Memory B cell (primary cell): ENCODE data around the gene CDC14B.
"Not testable (repeated sequence)": the region's sequence is repeated elsewhere in the genome, so short reads cannot be mapped to it uniquely, and the experiment has no call there.

Experiments
- ATAC-seq: fragments of 150-1000 bp; cut with Tn5 transposase; 2 replicates; pipeline ENCODE4 v1.10.0; 2021; ENCODE audit warnings: low read depth, mild to moderate bottlenecking, moderate library complexity
- DNase-seq, 2 donors: peaks; one replicate each; pipeline ENCODE4 v3.0.0; 2022; ENCODE audit warnings: low spot score in 2 of 2
- H3K27ac Mint-ChIP-seq: one replicate; pipeline ENCODE4 v1.8.0; 2022; ENCODE audit warnings: mild to moderate bottlenecking, moderate library complexity, mixed read lengths
- H3K27me3 Mint-ChIP-seq: one replicate; pipeline ENCODE4 v1.8.0; 2022; ENCODE audit warnings: mixed read lengths
- H3K36me3 Mint-ChIP-seq: one replicate; pipeline ENCODE4 v1.8.0; 2022; ENCODE audit warnings: mild to moderate bottlenecking, mixed read lengths
- H3K4me1 Mint-ChIP-seq: one replicate; pipeline ENCODE4 v1.8.0; 2022; ENCODE audit warnings: mixed read lengths
- H3K4me3 Mint-ChIP-seq: one replicate; pipeline ENCODE4 v1.8.0; 2022; ENCODE audit warnings: mild to moderate bottlenecking, moderate library complexity, mixed read lengths
- H3K9me3 Mint-ChIP-seq: one replicate; pipeline ENCODE4 v1.8.0; 2022; ENCODE audit warnings: mixed read lengths

Gene CDC14B

DNA sequence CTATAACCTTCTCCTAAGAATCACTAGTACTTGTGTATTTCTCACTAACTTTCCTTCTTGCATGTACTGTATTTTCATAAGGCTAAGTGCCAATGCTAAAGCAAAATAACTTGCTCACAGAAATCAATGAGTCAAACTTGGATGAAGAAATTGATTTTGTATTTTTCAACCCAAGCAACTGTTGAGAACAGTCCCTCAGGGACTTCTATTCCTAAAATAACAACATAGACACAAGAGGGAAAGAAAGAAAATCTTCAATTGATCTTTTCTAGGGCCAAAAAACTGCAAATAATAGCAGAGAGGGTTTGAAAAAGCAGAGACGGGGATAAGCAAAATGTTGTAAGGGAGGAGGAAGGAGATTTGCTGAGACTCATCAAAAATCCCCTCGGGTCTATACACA, 99.9 kb downstream of the CDC14B start:
- no peak overlapping the region for H3K4me3 Mint-ChIP-seq
- no peak overlapping the region for H3K27ac Mint-ChIP-seq
- peaks cover 17% of the 10 kb centered on the region for H3K36me3 Mint-ChIP-seq
- no peaks in the 10 kb centered on the region for H3K9me3 Mint-ChIP-seq
- no peak for ATAC-seq
- DNase-seq, result no peak
- H3K4me1 Mint-ChIP-seq, result no peaks in the 10 kb centered on the region
- H3K27me3 Mint-ChIP-seq, result no peaks in the 10 kb centered on the region

DNA sequence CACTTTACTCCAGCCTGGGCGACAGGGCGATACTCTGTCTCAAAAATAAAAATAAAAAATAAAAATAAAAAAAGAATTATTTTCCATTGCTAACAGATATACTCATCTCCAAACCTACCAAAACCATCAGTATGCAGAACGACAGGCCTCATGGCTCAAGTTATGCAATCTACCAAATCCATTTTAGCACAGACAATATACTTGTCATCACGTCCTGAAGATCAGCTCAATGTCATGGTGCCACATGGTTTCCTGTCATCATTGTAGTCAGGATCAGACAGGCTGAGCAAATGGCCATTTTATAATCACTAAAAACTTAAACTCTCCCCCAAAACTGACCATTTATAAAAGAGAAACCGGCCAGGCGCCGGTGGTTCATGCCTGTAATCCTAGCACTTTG, 100.5 kb downstream of the CDC14B start:
- no peak for ATAC-seq
- Mint-ChIP-seq H3K4me3 (no peak overlapping the region), H3K27me3 (no peaks in the 10 kb centered on the region), H3K4me1 (no peaks in the 10 kb centered on the region), H3K27ac (no peak overlapping the region), H3K36me3 (peaks cover 18% of the 10 kb centered on the region), H3K9me3 (no peaks in the 10 kb centered on the region)
- no peak for DNase-seq

GRCh38 chr9:96515621-96516470, 103.8 kb downstream of the CDC14B start:
- Mint-ChIP-seq H3K27me3 (no peaks in the 10 kb centered on the region), H3K4me3 (no peak overlapping the region), H3K27ac (no peak overlapping the region), H3K36me3 (peaks cover 12% of the 10 kb centered on the region), H3K9me3 (no peaks in the 10 kb centered on the region), H3K4me1 (no peaks in the 10 kb centered on the region)
- ATAC-seq (no peak), DNase-seq (no peak)

DNA sequence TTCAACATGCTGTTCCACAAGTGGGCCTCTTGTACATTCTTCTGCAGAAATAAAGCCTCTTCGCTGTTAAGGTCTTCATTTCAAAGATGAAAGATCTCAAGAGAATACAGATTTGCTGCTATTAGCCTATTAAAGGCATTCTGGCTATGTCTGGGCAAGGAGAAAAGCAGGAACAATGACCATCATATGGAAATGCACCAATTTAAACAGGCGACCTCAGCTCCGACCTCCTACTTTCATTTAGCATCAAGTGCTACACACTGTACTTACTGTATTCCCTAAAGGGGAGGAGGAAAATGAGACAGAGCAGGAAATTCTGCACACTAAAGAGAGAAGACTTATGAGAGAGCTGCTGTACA, 104.9 kb downstream of the CDC14B start:
- no peak for DNase-seq
- peaks cover 12% of the 10 kb centered on the region for H3K36me3 Mint-ChIP-seq
- H3K9me3 Mint-ChIP-seq, result no peaks in the 10 kb centered on the region
- no peak overlapping the region for H3K4me3 Mint-ChIP-seq
- ATAC-seq, result no peak
- no peak overlapping the region for H3K27ac Mint-ChIP-seq
- no peaks in the 10 kb centered on the region for H3K27me3 Mint-ChIP-seq
- H3K4me1 Mint-ChIP-seq, result no peaks in the 10 kb centered on the region

- ATAC-seq (no peak), DNase-seq (no peak)
- peaks cover 14% of the 10 kb centered on the region for H3K36me3 Mint-ChIP-seq
Observed at GRCh38 chr9:96514108-96514799, 105.4 kb downstream of the CDC14B start.

GRCh38 chr9:96513622-96514021, 106.0 kb downstream of the CDC14B start:
- DNase-seq (no peak), ATAC-seq (no peak)
- H3K4me1 Mint-ChIP-seq, result no peaks in the 10 kb centered on the region
- peaks cover 12% of the 10 kb centered on the region for H3K36me3 Mint-ChIP-seq
- no peak overlapping the region for H3K4me3 Mint-ChIP-seq
- H3K27me3 Mint-ChIP-seq, result no peaks in the 10 kb centered on the region
- no peaks in the 10 kb centered on the region for H3K9me3 Mint-ChIP-seq
- no peak overlapping the region for H3K27ac Mint-ChIP-seq

More at GRCh38 chr9:96514108-96514799, 105.4 kb downstream of the CDC14B start:
- Mint-ChIP-seq H3K27me3 (no peaks in the 10 kb centered on the region), H3K4me1 (no peaks in the 10 kb centered on the region), H3K27ac (no peak overlapping the region), H3K9me3 (no peaks in the 10 kb centered on the region), H3K4me3 (no peak overlapping the region)

DNA sequence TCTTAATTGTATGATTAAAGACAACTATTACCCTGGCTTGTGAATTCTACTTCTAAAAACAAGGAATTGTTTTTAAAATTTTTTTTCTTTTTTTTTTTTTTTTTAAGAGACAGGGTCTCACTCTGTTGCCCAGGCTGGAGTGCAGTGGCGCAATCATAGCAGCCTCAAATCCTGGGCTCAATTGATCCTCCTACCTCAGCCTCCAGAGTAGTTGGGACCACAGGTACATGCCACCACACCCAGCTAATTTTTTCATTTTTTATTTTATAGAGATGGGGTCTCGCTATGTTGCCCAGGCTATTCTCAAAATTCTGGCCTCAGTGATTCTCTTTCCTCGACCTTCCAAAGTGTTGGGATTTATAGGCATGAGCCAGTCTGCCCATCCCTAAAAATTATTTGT, 107.4 kb downstream of the CDC14B start:
- Mint-ChIP-seq H3K9me3 (no peaks in the 10 kb centered on the region), H3K4me3 (no peak overlapping the region), H3K4me1 (no peaks in the 10 kb centered on the region), H3K27ac (no peak overlapping the region), H3K27me3 (no peaks in the 10 kb centered on the region), H3K36me3 (peaks cover 15% of the 10 kb centered on the region)
- ATAC-seq (no peak), DNase-seq (no peak)

DNA sequence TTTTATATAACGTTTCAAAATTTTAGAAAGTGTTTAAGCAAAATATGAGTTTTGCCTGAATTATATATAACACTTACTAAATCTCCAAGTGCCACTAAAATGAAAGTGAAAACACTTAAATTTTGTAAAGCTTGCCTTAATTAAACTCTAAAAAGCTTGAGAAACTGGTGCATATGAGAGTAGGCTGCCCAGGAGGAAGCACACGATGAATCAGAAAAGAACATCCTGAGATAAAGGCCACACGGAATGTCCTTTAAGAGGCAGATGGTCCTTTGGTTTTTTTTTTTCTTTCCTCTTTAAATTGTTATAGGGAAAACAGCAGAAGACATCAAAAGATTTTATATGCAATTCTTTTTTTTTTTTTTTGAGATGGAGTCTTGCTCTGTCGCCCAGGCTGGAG, 109.4 kb downstream of the CDC14B start:
- Mint-ChIP-seq H3K4me1 (no peaks in the 10 kb centered on the region), H3K36me3 (peaks cover 13% of the 10 kb centered on the region), H3K9me3 (no peaks in the 10 kb centered on the region), H3K27ac (no peak overlapping the region), H3K27me3 (no peaks in the 10 kb centered on the region), H3K4me3 (no peak overlapping the region)
- DNase-seq, result no peak
- no peak for ATAC-seq

DNA sequence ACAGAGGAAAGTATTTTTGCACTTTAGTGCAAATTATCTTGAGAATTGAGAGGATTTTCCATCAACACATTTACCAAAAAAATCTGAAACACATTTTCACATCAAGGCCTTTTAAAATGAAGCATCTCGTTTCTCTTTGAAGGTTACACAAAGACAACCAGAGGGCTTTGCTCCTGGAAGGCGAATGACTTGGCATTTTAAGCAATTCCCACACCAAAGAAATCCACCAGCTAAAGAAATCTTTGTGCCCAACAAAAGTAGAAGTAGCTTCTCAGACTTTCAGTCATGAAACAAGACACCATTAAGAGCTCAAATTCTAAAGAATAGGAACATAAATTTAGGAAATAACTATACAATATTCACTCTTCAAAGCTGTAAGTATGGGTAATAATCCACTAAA, 109.8 kb downstream of the CDC14B start:
- Mint-ChIP-seq H3K4me3 (no peak overlapping the region), H3K9me3 (no peaks in the 10 kb centered on the region), H3K27me3 (no peaks in the 10 kb centered on the region), H3K36me3 (peaks cover 11% of the 10 kb centered on the region), H3K27ac (no peak overlapping the region), H3K4me1 (no peaks in the 10 kb centered on the region)
- ATAC-seq, result no peak
- DNase-seq, result no peak

- Mint-ChIP-seq H3K4me1 (no peaks in the 10 kb centered on the region), H3K27ac (no peak overlapping the region), H3K27me3 (no peaks in the 10 kb centered on the region), H3K9me3 (no peaks in the 10 kb centered on the region), H3K4me3 (no peak overlapping the region), H3K36me3 (peaks cover 11% of the 10 kb centered on the region)
- no peak for ATAC-seq
- DNase-seq, result no peak
Observed at GRCh38 chr9:96509026-96509425, 110.6 kb downstream of the CDC14B start.

DNA sequence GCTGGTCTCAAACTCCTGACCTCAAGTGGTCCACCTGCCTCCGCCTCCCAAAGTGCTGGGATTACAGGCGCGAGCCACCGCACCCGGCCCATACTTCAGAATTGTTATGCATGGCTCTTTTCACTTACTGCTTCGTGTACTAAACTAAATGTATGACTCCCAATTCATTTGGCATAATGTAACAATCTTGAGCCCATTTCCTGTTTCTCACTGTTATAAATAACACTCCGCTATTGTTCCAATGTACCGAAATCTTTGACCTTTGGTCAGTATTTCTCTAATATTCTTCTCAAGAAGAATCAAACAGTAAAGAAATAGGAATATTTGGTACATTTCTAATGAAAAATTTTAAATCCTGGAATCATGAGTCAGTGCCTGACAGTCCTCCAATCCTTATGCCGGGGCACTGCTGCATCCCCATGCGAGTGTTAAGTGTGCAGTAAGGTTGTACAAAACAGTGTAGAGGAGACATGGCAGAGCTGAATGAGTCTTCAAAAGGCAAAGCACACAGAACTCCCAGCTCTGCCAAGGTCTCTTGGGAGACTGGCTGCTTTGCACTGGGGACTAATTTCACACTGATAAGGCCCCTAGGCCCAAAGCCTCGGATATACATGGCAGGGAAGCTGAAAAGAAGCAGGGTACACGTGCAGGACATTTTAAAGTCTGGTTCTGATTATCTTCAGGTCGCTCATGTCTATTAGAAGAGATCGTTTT, 111.3 kb downstream of the CDC14B start:
- Mint-ChIP-seq H3K4me3 (no peak overlapping the region), H3K4me1 (no peaks in the 10 kb centered on the region), H3K27ac (no peak overlapping the region), H3K36me3 (peaks cover 12% of the 10 kb centered on the region), H3K9me3 (no peaks in the 10 kb centered on the region), H3K27me3 (no peaks in the 10 kb centered on the region)
- no peak for ATAC-seq
- DNase-seq, result no peak

DNA sequence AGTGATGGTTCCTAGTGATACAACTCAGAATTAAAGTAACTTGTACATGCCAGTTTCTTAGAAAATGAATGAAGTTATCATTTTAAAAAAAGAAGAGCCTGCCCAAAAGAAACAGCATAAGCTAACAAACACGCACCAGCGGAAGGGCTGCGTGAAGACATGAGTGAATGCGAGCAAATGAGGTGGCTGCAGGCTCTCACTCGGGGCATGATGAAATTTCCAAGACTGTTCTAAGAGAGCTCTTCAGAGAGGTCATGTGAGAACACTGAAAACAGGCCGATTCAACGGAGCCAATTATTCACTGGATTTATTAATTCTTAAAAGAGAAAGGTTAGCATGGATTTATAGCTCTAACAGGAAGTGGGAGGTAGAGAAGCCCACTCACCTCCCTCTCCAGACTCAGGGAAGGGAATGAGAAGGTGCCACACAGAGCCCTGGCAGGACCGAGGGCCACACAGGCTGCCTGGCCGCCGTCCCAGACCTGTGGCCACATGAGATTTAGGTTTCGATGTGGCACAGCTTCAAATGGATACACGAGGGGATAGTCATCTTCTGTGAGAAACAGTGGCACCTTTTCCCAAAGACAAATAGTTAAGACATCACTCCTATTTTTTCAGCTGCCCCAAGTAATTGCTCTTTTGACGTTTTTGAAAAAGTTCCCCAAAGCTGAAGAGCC, 114.2 kb downstream of the CDC14B start:
- peaks cover 11% of the 10 kb centered on the region for H3K36me3 Mint-ChIP-seq
- no peak overlapping the region for H3K27ac Mint-ChIP-seq
- H3K4me3 Mint-ChIP-seq, result no peak overlapping the region
- DNase-seq (no peak), ATAC-seq (no peak)
- H3K9me3 Mint-ChIP-seq, result no peaks in the 10 kb centered on the region
- no peaks in the 10 kb centered on the region for H3K4me1 Mint-ChIP-seq
- H3K27me3 Mint-ChIP-seq, result no peaks in the 10 kb centered on the region

- ATAC-seq (no peak), DNase-seq (no peak)
- Mint-ChIP-seq H3K36me3 (peaks cover 11% of the 10 kb centered on the region), H3K27ac (no peak overlapping the region), H3K4me1 (no peaks in the 10 kb centered on the region), H3K27me3 (no peaks in the 10 kb centered on the region), H3K4me3 (no peak overlapping the region), H3K9me3 (no peaks in the 10 kb centered on the region)
Observed at GRCh38 chr9:96503918-96504317, 115.7 kb downstream of the CDC14B start.

GRCh38 chr9:96503374-96503748, 116.3 kb downstream of the CDC14B start:
- not testable (repeated sequence) for H3K27me3 Mint-ChIP-seq, H3K4me1 Mint-ChIP-seq, H3K4me3 Mint-ChIP-seq, H3K27ac Mint-ChIP-seq, DNase-seq, ATAC-seq, H3K9me3 Mint-ChIP-seq
- peaks cover 11% of the 10 kb centered on the region for H3K36me3 Mint-ChIP-seq
